ENCODE data around the gene DPP9. TPM values are rescaled to one million over a fixed set of nuclear protein-coding genes. Genes with fewer than 3 reads are reported as not detected.

DPP9 gene
- total RNA-seq, 1 donor from 2014 or later: 34.0 TPM

GRCh38 chr19:4699826-4700692 lies 23.6 kb downstream of the DPP9 start:
- Histone ChIP-seq H3K27me3 (ENCODE audit: control insufficient read depth, insufficient read depth, low read length) (no peaks in the 10 kb centered on the region), H3K36me3 (ENCODE audit: control insufficient read depth, insufficient read depth, low read length) (peaks cover 52% of the 10 kb centered on the region), H3K4me3 (ENCODE audit: low read depth, low read length) (no peak overlapping the region)
- FAIRE-seq: no peak
- TF ChIP-seq, protein P1, sequence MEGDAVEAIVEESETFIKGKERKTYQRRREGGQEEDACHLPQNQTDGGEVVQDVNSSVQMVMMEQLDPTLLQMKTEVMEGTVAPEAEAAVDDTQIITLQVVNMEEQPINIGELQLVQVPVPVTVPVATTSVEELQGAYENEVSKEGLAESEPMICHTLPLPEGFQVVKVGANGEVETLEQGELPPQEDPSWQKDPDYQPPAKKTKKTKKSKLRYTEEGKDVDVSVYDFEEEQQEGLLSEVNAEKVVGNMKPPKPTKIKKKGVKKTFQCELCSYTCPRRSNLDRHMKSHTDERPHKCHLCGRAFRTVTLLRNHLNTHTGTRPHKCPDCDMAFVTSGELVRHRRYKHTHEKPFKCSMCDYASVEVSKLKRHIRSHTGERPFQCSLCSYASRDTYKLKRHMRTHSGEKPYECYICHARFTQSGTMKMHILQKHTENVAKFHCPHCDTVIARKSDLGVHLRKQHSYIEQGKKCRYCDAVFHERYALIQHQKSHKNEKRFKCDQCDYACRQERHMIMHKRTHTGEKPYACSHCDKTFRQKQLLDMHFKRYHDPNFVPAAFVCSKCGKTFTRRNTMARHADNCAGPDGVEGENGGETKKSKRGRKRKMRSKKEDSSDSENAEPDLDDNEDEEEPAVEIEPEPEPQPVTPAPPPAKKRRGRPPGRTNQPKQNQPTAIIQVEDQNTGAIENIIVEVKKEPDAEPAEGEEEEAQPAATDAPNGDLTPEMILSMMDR (IDR thresholded peaks at IDR 0.05; ENCODE audit: insufficient read depth, low read length, severe bottlenecking): no peak
- DNase-seq (ENCODE audit: low read depth): no peak

DNA sequence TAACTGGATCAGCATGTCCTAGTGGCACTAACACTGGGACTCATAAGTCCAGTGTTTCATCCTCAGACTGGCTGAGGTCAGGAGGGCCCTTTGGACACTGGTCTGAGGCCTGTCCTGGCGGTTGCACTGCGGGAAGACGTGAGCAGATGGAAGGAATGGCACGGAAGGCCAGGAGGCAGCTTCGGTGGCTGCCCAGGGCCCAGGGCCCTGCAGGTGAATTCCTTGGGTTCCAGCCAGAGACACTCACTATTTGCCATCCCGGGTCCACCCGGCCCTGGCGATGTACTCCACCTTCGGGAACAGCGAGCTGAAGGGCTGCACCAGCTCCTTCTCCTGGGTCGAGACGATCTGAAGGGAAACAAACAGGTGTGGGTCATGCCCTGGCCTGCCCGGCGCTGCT lies 26.3 kb downstream of the DPP9 start:
- Histone ChIP-seq H3K4me3 (ENCODE audit: low read depth, low read length) (no peak overlapping the region), H3K27me3 (ENCODE audit: control insufficient read depth, insufficient read depth, low read length) (no peaks in the 10 kb centered on the region), H3K36me3 (ENCODE audit: control insufficient read depth, insufficient read depth, low read length) (peaks cover 56% of the 10 kb centered on the region)
- TF ChIP-seq, protein P1 (IDR thresholded peaks at IDR 0.05; ENCODE audit: insufficient read depth, low read length, severe bottlenecking): no peak
- FAIRE-seq (no peak), DNase-seq (ENCODE audit: low read depth) (no peak)

GRCh38 chr19:4695224-4695731 lies 28.4 kb downstream of the DPP9 start:
- DNase-seq (ENCODE audit: low read depth) (no peak), FAIRE-seq (no peak)
- H3K4me3 ChIP-seq (ENCODE audit: low read depth, low read length): no peak overlapping the region
- TF ChIP-seq, protein P1 (IDR thresholded peaks at IDR 0.05; ENCODE audit: insufficient read depth, low read length, severe bottlenecking): no peak
- peaks cover 55% of the 10 kb centered on the region for H3K36me3 ChIP-seq (ENCODE audit: control insufficient read depth, insufficient read depth, low read length)
- H3K27me3 ChIP-seq (ENCODE audit: control insufficient read depth, insufficient read depth, low read length): no peaks in the 10 kb centered on the region

GRCh38 chr19:4694211-4694987 lies 29.2 kb downstream of the DPP9 start:
- TF ChIP-seq, protein P1 (IDR thresholded peaks at IDR 0.05; ENCODE audit: insufficient read depth, low read length, severe bottlenecking): no peak
- Histone ChIP-seq H3K27me3 (ENCODE audit: control insufficient read depth, insufficient read depth, low read length) (no peaks in the 10 kb centered on the region), H3K36me3 (ENCODE audit: control insufficient read depth, insufficient read depth, low read length) (peaks cover 57% of the 10 kb centered on the region), H3K4me3 (ENCODE audit: low read depth, low read length) (no peak overlapping the region)
- FAIRE-seq: peak; percentile 100
- DNase-seq (ENCODE audit: low read depth): peak; percentile 99

GRCh38 chr19:4693471-4694121 lies 30.0 kb downstream of the DPP9 start:
- TF ChIP-seq, protein P1 (IDR thresholded peaks at IDR 0.05; ENCODE audit: insufficient read depth, low read length, severe bottlenecking): no peak
- peaks cover 58% of the 10 kb centered on the region for H3K36me3 ChIP-seq (ENCODE audit: control insufficient read depth, insufficient read depth, low read length)
- no peak for FAIRE-seq
- H3K27me3 ChIP-seq (ENCODE audit: control insufficient read depth, insufficient read depth, low read length): no peaks in the 10 kb centered on the region
- no peak overlapping the region for H3K4me3 ChIP-seq (ENCODE audit: low read depth, low read length)
- no peak for DNase-seq (ENCODE audit: low read depth)
